SJSA1 (cell line): ENCODE results near the gene CALN1. TPM values are rescaled to one million over a fixed set of nuclear protein-coding genes. Genes with fewer than 3 reads are reported as not detected.

Source experiments
- DNase-seq, 2 experiments: peaks; one replicate each; pipeline ENCODE4 v3.0.0-alpha.2; 2015 to 2020; ENCODE audit warnings: low spot score in 2 of 2, low read depth in 1 of 2
- H3K27ac ChIP-seq: fragments of 250-450 bp; sonication (Bioruptor Pico); 2 replicates; pipeline ENCODE4 v1.5.1; 2020; ENCODE audit warnings: mild to moderate bottlenecking, moderate library complexity
- H3K27me3 ChIP-seq: fragments of 250-450 bp; sonication (Bioruptor Pico); replicated peaks from 2 replicates; pipeline ENCODE4 v1.5.1; 2020; ENCODE audit warnings: mild to moderate bottlenecking, moderate library complexity
- H3K36me3 ChIP-seq: fragments of 250-450 bp; sonication (Bioruptor Pico); 2 replicates; pipeline ENCODE4 v1.5.1; 2020; ENCODE audit warnings: mild to moderate bottlenecking
- H3K4me1 ChIP-seq: fragments of 250-450 bp; sonication (Bioruptor Pico); replicated peaks from 2 replicates; pipeline ENCODE4 v1.6.1; 2021; ENCODE audit warnings: mild to moderate bottlenecking
- H3K4me3 ChIP-seq: fragments of 250-450 bp; sonication (Bioruptor Pico); 2 replicates; pipeline ENCODE4 v1.5.1; 2020; ENCODE audit warnings: mild to moderate bottlenecking
- H3K9me3 ChIP-seq: fragments of 250-450 bp; sonication (Bioruptor Pico); replicated peaks from 2 replicates; pipeline ENCODE4 v1.5.1; 2020; ENCODE audit warnings: mild to moderate bottlenecking
- total RNA-seq: library from RNA; depleted of rRNA; stranded (reverse); fragments of >200 nt; shearing (Covaris generic); gene quantifications from 2 replicates; pipeline ENCODE4 v1.2.3, GENCODE V29; 2014

Gene CALN1
- total RNA-seq, 1 experiment from 2014 or later: not detected

DNA sequence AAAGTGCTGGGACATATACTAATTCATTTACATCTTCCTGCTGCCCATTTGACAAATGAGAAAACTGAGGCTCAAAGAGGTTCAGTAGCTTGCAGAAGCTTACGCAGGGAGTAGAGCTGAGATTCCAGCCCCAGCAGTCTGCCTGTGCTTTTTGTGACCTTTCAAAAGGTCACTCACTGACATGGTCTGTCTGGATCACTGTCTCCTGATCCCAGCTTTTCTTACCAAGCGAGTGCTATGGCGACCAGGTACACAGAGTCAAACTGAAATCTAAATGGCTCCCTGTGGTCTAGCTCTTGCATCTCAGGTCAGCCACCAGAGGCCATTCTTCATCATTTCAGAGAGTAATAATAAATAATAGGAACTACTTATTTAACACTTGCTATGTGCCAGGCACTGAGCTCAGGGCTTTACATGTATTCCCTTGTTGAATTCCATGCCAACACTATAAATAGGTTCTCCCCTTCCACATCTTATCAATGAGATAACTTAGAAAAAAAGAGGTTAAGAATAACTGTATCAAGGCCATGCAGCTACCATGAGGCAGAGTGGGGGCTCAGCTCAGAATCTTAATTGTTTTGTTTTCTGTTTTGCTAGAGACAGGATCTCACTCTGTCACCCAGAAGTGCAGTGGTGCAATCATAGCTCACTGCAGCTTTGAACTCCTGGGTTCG, 381.0 kb downstream of the CALN1 start:
- H3K27me3 ChIP-seq: no peaks in the 10 kb centered on the region
- no peak overlapping the region for H3K4me3 ChIP-seq
- H3K27ac ChIP-seq: no peak overlapping the region
- no peaks in the 10 kb centered on the region for H3K36me3 ChIP-seq
- no peak for DNase-seq
- H3K9me3 ChIP-seq: peaks cover 2% of the 10 kb centered on the region; the same call in 1 of the 2 replicates
- no peaks in the 10 kb centered on the region for H3K4me1 ChIP-seq

DNA sequence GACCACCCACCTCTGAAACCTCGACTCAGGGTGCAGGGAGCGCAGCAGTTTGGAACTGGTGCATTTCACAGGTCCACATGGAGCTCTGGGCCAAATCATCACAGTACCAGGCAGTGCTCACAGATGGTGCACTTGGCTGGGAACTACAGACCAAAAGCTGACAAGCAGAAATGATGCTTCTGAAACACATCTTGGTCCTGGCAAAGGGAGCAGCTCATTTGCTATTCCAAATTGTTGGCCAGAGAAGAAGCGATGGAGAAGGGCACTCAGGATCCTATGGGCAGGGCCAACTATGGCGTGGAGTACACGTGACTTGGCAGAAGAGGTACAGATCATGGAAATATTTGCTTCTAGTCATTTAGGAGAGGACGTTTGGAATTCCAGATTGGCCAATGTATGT, 383.9 kb downstream of the CALN1 start:
- no peak overlapping the region for H3K27ac ChIP-seq
- no peak for DNase-seq
- H3K4me1 ChIP-seq: no peaks in the 10 kb centered on the region
- H3K36me3 ChIP-seq: no peaks in the 10 kb centered on the region
- no peaks in the 10 kb centered on the region for H3K27me3 ChIP-seq
- H3K4me3 ChIP-seq: no peak overlapping the region
- peaks cover 2% of the 10 kb centered on the region; the same call in 1 of the 2 replicates for H3K9me3 ChIP-seq

DNA sequence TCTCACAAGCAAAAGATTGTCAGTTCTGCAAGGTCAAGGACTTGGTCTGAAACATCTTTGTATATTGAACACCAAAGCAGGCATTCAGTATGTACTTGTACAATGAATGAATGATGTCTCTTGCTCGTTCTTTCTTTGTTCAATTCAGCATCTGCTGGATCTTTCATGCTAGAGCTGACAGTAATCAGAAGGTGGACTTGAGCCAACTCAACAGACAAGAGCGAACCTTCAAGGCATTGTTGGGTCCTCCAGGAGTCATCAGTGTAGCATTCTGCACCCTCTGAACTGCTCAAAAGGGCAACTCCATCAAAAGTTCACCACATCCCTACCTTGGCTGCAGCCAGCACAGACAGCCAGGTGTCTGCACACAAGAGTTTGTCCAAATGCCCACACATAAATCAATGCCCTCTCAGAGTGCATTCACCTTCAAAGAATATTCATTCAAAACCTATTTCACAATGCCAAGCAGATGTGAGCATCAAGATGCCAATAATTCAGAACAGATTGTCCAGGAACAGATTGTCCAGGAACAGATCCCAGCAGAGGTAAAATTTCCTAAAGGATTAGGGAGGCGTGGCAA, 386.7 kb downstream of the CALN1 start:
- no peak overlapping the region for H3K27ac ChIP-seq
- no peaks in the 10 kb centered on the region for H3K27me3 ChIP-seq
- DNase-seq: no peak
- H3K4me3 ChIP-seq: no peak overlapping the region
- no peaks in the 10 kb centered on the region for H3K36me3 ChIP-seq
- peaks cover 9% of the 10 kb centered on the region; the same call in 1 of the 2 replicates for H3K9me3 ChIP-seq
- H3K4me1 ChIP-seq: no peaks in the 10 kb centered on the region

DNA sequence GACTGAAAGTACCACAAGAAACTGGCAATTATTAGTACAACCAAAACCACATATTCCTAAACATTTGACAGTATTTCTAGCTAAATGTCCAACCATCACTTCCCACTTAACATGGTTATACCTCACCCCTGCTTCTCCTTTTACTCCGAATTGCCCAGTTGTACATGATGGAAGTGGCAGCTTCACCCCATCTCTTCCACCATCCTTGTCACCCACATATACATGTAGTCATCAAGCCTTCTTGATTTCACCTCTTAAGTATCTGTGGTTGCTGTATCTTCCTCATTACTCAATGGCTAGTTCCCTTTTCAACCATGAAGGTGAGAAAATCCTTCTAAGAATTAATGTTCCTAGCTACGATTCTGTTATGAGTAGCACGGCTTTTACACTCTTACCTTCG, 388.2 kb downstream of the CALN1 start:
- H3K9me3 ChIP-seq: peaks cover 9% of the 10 kb centered on the region
- no peaks in the 10 kb centered on the region for H3K27me3 ChIP-seq
- DNase-seq: no peak
- no peak overlapping the region for H3K27ac ChIP-seq
- no peak overlapping the region for H3K4me3 ChIP-seq
- no peaks in the 10 kb centered on the region for H3K4me1 ChIP-seq
- no peaks in the 10 kb centered on the region for H3K36me3 ChIP-seq

GRCh38 chr7:72021716-72022115, 390.4 kb downstream of the CALN1 start:
- Histone ChIP-seq H3K36me3 (no peaks in the 10 kb centered on the region), H3K27ac (no peak overlapping the region), H3K9me3 (peaks cover 9% of the 10 kb centered on the region; the same call in 1 of the 2 replicates), H3K4me1 (no peaks in the 10 kb centered on the region), H3K27me3 (no peaks in the 10 kb centered on the region), H3K4me3 (no peak overlapping the region)
- no peak for DNase-seq

GRCh38 chr7:72020311-72020710, 391.8 kb downstream of the CALN1 start:
- no peaks in the 10 kb centered on the region for H3K4me1 ChIP-seq
- DNase-seq: no peak

DNA sequence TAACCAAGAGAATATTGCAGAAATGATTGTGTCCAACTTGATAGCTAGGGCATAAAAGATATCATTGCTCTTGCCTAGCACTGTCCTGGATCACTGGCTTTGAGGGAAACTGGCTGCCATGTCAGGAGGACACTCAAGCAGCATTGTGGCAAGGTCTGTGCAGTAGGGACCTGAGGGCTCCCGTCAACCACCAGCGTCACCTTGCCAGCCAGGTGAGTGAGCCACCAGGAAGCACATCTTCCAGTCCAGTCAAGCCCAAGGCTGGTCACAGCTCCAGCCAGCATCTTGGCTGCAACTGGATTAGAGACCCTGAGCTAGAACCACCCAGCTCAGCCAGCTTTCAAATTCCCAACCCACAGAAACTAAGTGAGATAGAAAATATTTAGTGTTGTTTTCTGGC, 392.7 kb downstream of the CALN1 start:
- Histone ChIP-seq H3K4me3 (no peak overlapping the region), H3K4me1 (no peaks in the 10 kb centered on the region), H3K27ac (no peak overlapping the region), H3K9me3 (peaks cover 9% of the 10 kb centered on the region; the same call in 1 of the 2 replicates), H3K36me3 (no peaks in the 10 kb centered on the region), H3K27me3 (no peaks in the 10 kb centered on the region)
- DNase-seq: no peak

More at GRCh38 chr7:72020311-72020710, 391.8 kb downstream of the CALN1 start:
- H3K27ac ChIP-seq: no peak overlapping the region
- peaks cover 9% of the 10 kb centered on the region; the same call in 1 of the 2 replicates for H3K9me3 ChIP-seq
- H3K27me3 ChIP-seq: no peaks in the 10 kb centered on the region
- H3K36me3 ChIP-seq: no peaks in the 10 kb centered on the region
- no peak overlapping the region for H3K4me3 ChIP-seq

DNA sequence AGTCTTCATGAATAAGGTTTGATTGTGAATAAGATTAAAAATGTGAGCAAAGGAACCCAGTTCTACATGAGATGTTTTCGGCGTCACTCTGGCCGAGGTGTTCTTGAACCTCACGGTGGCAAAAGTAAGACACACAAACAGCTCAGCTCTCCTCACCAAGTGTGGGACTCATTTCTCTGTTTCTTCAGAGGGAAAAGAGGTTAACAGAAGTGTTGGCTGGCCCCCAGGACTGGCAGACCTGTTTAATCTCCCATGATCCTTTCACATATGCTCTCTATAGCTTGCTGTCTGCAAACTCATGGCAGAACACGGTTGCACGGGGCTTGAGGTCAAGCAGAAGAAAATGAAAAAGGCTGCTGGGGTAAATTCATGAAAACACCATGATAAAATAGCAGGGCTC, 394.4 kb downstream of the CALN1 start:
- H3K4me1 ChIP-seq: no peaks in the 10 kb centered on the region
- no peaks in the 10 kb centered on the region for H3K36me3 ChIP-seq
- no peak overlapping the region for H3K27ac ChIP-seq
- peaks cover 9% of the 10 kb centered on the region; the same call in 1 of the 2 replicates for H3K9me3 ChIP-seq
- no peaks in the 10 kb centered on the region for H3K27me3 ChIP-seq
- no peak for DNase-seq
- no peak overlapping the region for H3K4me3 ChIP-seq

- Histone ChIP-seq H3K27ac (no peak overlapping the region), H3K27me3 (no peaks in the 10 kb centered on the region), H3K9me3 (no peaks in the 10 kb centered on the region; the same call in 1 of the 2 replicates), H3K36me3 (no peaks in the 10 kb centered on the region), H3K4me1 (no peaks in the 10 kb centered on the region), H3K4me3 (no peak overlapping the region)
- DNase-seq: no peak
Observed at GRCh38 chr7:72016574-72016973, 395.6 kb downstream of the CALN1 start.

DNA sequence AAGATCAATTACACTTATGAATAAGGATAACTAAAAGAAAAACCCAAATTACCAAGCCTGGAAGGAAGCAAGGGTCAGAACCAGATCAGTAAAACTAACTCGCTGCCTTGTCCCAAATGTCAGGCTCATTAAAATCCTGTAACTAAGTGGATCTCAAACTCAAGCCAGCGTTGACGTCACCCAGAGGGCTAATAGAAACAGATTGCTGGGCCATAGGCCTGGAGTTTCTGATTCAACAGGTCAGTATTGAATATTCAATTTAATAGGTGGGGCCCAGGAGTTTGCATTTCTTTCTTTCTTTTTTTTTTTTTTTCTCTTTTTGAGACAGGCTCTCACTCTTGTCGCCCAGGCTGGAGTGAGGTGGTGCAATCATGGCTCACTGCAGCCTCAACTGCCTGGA, 397.0 kb downstream of the CALN1 start:
- no peaks in the 10 kb centered on the region for H3K36me3 ChIP-seq
- H3K27me3 ChIP-seq: no peaks in the 10 kb centered on the region
- H3K9me3 ChIP-seq: no peaks in the 10 kb centered on the region; the same call in 1 of the 2 replicates
- H3K27ac ChIP-seq: no peak overlapping the region
- no peak overlapping the region for H3K4me3 ChIP-seq
- no peak for DNase-seq
- H3K4me1 ChIP-seq: no peaks in the 10 kb centered on the region

DNA sequence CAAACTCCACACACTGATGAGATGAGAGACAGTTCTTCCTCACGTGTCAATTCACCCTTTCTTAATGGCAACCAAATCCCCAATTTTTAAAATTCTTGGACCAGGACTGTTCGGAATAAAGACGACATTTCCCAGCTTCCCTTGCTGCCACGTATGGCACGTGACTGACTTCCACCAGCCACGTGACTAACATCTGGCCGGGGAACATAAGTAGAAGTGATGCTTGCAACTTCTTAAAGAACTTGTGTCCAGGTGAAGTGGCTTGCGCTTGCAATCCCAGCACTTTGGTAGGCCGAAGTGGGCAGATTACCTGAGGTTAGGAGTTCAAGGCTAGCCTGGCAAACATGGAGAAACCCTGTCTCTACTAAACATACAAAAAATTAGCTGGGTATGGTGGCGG, 405.1 kb downstream of the CALN1 start:
- Histone ChIP-seq H3K4me3 (no peak overlapping the region), H3K9me3 (no peaks in the 10 kb centered on the region), H3K27me3 (no peaks in the 10 kb centered on the region), H3K4me1 (no peaks in the 10 kb centered on the region), H3K27ac (no peak overlapping the region), H3K36me3 (no peaks in the 10 kb centered on the region)
- DNase-seq: no peak

- H3K4me1 ChIP-seq: no peaks in the 10 kb centered on the region
- H3K4me3 ChIP-seq: no peak overlapping the region
- H3K9me3 ChIP-seq: no peaks in the 10 kb centered on the region
- H3K27me3 ChIP-seq: no peaks in the 10 kb centered on the region
- peak in 1 of 2 experiments; percentile 22 for DNase-seq
- H3K27ac ChIP-seq: no peak overlapping the region
- no peaks in the 10 kb centered on the region for H3K36me3 ChIP-seq
Observed at GRCh38 chr7:72003236-72003635, 408.9 kb downstream of the CALN1 start.

DNA sequence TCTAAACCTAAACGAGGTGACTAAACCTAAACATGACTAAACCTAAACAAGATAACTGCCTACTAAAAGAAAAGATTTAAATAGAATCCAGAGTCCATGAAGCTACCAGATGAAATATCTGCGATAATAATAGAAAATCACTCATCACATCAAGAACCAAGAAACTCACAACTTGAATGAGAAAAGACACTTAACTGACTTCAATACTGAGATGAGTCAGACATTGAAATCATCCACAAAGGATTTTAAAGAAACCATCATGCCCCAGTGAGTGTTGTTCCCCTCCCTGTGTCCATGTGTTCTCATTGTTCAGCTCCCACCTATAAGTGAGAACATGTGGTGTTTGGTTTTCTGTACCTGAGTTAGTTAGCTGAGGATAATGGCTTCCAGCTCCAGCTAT, 416.0 kb downstream of the CALN1 start:
- H3K27ac ChIP-seq: no peak overlapping the region
- no peak overlapping the region for H3K4me3 ChIP-seq
- no peak for DNase-seq
- H3K4me1 ChIP-seq: no peaks in the 10 kb centered on the region
- no peaks in the 10 kb centered on the region; the same call in 1 of the 2 replicates for H3K9me3 ChIP-seq
- H3K27me3 ChIP-seq: no peaks in the 10 kb centered on the region
- H3K36me3 ChIP-seq: no peaks in the 10 kb centered on the region

GRCh38 chr7:71995111-71995510, 417.0 kb downstream of the CALN1 start:
- no peaks in the 10 kb centered on the region; the same call in 1 of the 2 replicates for H3K9me3 ChIP-seq
- H3K27ac ChIP-seq: no peak overlapping the region
- no peak overlapping the region for H3K4me3 ChIP-seq
- H3K36me3 ChIP-seq: no peaks in the 10 kb centered on the region
- DNase-seq: peak in 1 of 2 experiments; percentile 5
- no peaks in the 10 kb centered on the region for H3K4me1 ChIP-seq
- no peaks in the 10 kb centered on the region for H3K27me3 ChIP-seq
